Ishikawa (cell line): ENCODE measurements around the gene FAM163A.

ENCODE experiments used
- EGR1 ChIP-seq: IDR thresholded peaks from 2 replicates; pipeline ENCODE4 v1.6.1; 2012
- MAX ChIP-seq: IDR thresholded peaks from 2 replicates; pipeline ENCODE4 v1.6.1; 2012
- NFIC ChIP-seq: IDR thresholded peaks from 2 replicates; pipeline ENCODE4 v1.6.1; 2012
- RAD21 ChIP-seq: IDR thresholded peaks from 2 replicates; pipeline ENCODE4 v1.6.1; 2012; ENCODE audit warnings: low read depth
- REST ChIP-seq: IDR thresholded peaks from 2 replicates; pipeline ENCODE4 v1.6.1; 2012; ENCODE audit warnings: low read depth, mild to moderate bottlenecking

GRCh38 chr1:179814546-179814838 lies 71.4 kb downstream of the FAM163A start:
- TF ChIP-seq RAD21 (no peak), NFIC (no peak), MAX (no peak), REST (no peak), EGR1 (no peak)
